ENCODE results near the gene SFXN5.
"Not testable (repeated sequence)": the region's sequence is repeated elsewhere in the genome, so short reads cannot be mapped to it uniquely, and the experiment has no call there.

The SFXN5 gene

DNA sequence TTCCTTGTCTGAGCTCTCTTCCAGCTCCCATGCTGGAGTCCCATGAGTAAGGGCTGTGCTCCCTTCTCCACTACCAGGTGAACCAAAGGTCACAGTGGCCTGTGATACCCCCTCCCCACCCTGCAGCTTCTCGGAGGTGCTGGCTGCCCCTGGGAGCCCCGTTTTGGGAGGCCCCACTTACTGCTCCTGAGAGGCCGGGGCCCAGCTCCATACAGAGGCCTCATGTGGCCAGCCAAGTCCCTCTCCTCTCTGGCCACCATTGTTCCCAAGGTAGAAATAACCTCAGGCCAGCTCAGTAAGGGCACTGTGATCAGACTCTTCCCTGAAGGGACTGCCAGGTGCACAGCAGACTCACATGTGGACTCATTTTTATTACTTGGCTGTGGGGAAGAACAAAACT is 35.3 kb upstream of the SFXN5 start:
- H3K36me3 Mint-ChIP-seq, result no peaks in the 10 kb centered on the region
- no peak overlapping the region for H3K27ac Mint-ChIP-seq
- no peaks in the 10 kb centered on the region for H3K9me3 Mint-ChIP-seq
- no peaks in the 10 kb centered on the region for H3K27me3 Mint-ChIP-seq
- no peak overlapping the region for H3K4me3 Mint-ChIP-seq
- H3K4me1 Mint-ChIP-seq, result peaks cover 18% of the 10 kb centered on the region

DNA sequence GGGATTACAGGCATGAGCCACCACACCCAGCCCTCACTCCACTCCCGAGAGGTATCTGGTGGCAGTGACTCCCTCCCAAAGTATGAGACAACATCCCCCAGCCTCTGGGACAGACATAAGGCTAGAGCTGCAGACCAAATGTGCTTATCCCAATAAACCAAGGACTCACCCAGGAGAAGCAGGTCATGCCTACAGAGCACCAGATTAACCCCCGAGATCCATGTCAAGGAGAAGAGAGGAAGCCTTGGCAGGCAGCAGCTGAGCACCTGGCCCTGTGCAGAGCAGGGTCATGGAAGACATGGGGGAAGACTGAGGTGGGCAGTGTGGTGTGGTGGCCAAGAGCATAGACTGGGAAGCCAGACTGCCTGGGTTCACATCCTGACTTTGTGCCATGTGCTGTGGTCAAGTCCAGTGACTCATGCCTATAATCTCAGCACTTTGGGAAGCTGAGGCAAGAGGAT is 34.0 kb upstream of the SFXN5 start:
- H3K36me3 Mint-ChIP-seq, result no peaks in the 10 kb centered on the region
- peaks cover 5% of the 10 kb centered on the region for H3K4me1 Mint-ChIP-seq
- H3K9me3 Mint-ChIP-seq, result no peaks in the 10 kb centered on the region
- no peak overlapping the region for H3K27ac Mint-ChIP-seq
- no peaks in the 10 kb centered on the region for H3K27me3 Mint-ChIP-seq
- H3K4me3 Mint-ChIP-seq, result no peak overlapping the region

DNA sequence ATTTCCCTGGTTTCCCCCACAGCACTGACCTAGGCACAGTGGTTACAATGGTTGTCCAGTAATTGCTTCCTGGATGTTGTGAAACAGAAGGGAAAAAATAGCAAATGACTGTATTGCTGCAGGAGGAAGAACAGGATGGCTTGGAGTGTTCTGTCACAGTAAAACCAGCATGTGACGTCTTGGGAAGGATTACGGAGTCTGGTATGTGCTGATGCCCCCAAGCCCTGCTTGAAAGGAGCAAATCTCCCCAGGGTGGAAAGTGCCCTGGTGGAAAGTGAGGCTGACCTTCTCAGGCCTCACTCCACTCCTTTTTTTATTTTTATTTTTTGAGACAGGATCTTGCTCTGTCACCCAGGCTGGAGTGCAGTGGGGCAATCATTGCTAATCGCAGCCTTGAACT is 33.4 kb upstream of the SFXN5 start:
- Mint-ChIP-seq H3K36me3 (no peaks in the 10 kb centered on the region), H3K27ac (no peak overlapping the region), H3K4me1 (peaks cover 4% of the 10 kb centered on the region), H3K4me3 (no peak overlapping the region), H3K9me3 (no peaks in the 10 kb centered on the region), H3K27me3 (no peaks in the 10 kb centered on the region)

DNA sequence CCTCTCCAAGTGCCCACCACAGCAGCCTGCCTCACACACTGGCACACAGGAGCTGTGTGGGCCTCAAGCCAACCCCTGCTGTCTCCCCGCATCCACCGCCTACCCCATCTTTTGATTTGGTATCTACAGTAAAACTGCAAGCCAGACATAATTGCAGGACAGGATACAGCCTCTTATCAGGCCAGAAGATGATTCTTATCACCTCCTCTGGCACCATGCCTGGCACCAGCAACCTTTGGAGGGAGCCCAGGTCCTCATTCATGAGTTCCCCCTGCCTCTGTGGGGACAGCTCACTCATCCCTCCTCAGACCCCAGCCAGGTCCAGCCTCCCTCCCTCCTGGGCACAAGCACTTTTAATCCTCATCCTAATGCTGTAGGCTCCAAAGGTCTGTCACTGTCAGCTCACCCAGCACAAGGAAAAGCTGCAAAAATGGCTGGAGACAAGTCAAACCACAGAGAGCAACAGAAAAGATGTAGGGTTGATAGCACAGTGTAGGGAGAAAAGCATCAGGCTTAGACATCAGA is 31.6 kb upstream of the SFXN5 start:
- Mint-ChIP-seq H3K27ac (no peak overlapping the region), H3K4me1 (peaks cover 4% of the 10 kb centered on the region), H3K9me3 (no peaks in the 10 kb centered on the region), H3K27me3 (no peaks in the 10 kb centered on the region), H3K36me3 (no peaks in the 10 kb centered on the region), H3K4me3 (no peak overlapping the region)

DNA sequence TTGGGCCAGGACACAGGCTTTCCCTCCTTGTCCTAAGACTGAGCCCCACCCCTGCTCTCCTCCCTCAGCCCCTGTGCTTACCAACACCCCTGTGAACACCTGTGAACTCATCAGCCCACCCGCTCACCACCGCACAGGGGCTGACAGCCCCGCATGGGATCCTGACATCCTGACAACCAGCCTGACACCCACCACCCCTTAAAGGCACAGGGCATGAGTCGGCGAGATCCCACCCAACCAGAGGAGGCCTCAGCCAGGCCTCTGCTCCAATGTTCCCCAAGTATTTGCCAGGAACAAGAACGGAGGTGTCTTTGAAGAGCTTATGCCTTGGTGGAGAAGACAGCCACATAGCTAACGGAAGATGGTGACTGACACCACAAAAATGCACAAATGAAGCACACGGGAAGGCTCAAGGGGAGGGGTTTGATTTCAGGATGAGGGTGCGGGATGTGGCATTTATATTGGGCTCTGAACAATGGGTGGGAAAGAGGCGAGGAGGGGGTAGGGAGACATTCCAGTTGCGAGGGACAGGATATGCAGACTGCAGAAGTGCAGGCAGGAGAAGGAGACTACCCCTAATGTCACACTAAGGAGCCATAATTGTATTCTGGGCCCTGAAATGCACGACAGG is 30.2 kb upstream of the SFXN5 start:
- H3K4me3 Mint-ChIP-seq, result no peak overlapping the region
- H3K9me3 Mint-ChIP-seq, result no peaks in the 10 kb centered on the region
- H3K27ac Mint-ChIP-seq, result no peak overlapping the region
- H3K27me3 Mint-ChIP-seq, result no peaks in the 10 kb centered on the region
- no peaks in the 10 kb centered on the region for H3K4me1 Mint-ChIP-seq
- no peaks in the 10 kb centered on the region for H3K36me3 Mint-ChIP-seq

DNA sequence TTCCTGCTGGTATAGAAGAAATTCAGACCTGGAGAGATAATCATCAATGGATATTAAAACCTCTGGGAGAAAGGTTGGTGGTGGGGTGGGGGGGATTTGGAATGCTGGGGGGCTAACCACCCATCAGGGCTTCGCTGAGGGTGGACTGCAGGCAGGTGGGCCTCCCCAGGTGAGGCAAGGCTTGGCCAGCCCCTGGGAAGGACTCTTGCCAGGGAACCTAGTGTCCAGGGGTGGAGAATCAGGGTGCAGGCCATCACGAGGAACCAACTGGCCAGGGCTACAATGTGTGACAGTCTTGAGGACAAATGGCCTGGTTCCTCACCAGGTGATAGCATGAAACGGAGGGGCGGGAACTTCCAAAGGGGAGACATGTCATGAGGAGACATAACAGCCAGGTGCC is 29.4 kb upstream of the SFXN5 start:
- H3K27me3 Mint-ChIP-seq, result no peaks in the 10 kb centered on the region
- no peaks in the 10 kb centered on the region for H3K36me3 Mint-ChIP-seq
- H3K4me1 Mint-ChIP-seq, result no peaks in the 10 kb centered on the region
- H3K4me3 Mint-ChIP-seq, result no peak overlapping the region
- no peaks in the 10 kb centered on the region for H3K9me3 Mint-ChIP-seq
- no peak overlapping the region for H3K27ac Mint-ChIP-seq

DNA sequence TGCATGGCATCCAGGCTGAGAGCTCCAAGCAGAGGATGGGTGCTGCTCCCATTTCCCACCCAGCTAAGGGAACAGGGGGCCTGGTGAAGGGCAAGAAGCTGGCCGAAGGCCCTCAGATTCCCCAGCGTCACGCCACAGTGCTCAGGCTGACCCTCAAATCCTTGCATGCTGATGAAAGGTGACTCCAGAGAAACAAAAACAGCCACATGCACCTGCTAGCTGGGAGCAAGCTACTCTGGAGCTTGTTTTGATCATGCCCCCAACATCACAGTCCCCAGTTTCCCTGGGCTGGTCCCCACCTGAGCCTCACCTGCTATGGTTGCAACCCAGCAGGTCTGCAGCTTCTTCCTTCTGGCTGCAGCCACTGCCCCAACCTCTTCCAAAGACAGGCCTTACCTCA is 28.0 kb upstream of the SFXN5 start:
- H3K9me3 Mint-ChIP-seq, result no peaks in the 10 kb centered on the region
- no peak overlapping the region for H3K4me3 Mint-ChIP-seq
- no peak overlapping the region for H3K27ac Mint-ChIP-seq
- no peaks in the 10 kb centered on the region for H3K4me1 Mint-ChIP-seq
- H3K27me3 Mint-ChIP-seq, result no peaks in the 10 kb centered on the region
- no peaks in the 10 kb centered on the region for H3K36me3 Mint-ChIP-seq

DNA sequence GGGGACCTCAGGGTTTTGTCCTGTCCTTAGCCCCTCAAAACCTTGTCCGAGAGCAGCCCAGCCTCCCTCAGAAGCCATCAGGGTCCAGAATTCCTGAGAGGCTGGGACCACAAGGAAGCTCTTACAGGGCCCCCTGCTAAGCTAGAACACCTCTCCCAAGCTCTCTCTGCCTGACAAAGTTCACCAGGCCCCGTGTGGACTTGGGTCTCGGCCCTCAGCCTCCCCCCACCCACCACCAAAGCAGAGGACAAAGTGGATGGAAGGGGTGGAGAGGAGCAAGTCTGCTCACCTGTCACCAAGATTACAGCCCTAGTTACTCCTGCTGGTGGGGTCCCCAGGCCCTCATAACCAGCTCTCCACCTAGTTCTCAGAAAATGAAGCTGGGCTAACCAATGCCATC is 24.4 kb upstream of the SFXN5 start:
- Mint-ChIP-seq H3K36me3 (no peaks in the 10 kb centered on the region), H3K4me3 (no peak overlapping the region), H3K9me3 (no peaks in the 10 kb centered on the region), H3K4me1 (no peaks in the 10 kb centered on the region), H3K27ac (no peak overlapping the region), H3K27me3 (no peaks in the 10 kb centered on the region)

DNA sequence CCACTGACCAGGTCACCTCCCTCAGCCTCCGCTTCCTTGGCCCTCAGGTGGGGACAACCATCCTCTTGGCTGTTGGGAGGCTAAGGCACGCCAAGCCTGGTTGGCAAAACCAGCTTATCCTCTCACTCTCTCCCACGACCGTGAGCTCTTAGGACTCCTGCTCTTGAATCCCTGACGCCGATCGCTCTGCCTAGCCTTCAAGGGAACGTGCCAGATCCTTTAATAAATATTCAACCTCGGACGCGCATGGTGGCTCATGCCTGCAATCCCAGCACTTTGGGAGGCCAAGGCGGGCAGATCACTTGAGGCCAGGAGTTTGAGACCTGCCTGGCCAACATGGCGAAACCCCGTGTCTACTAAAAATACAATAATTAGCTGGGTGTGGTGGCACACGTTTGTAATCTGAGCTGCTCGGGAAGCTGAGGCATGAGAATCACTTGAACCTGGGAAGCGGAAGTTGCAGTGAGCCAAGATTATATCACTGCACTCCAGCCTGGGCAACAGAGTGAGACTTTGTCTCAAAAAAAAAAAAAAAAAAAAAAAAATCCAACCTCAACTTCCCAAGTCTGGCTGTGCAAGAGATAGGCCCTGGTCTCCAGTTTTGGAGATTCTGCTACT is 22.2 kb upstream of the SFXN5 start:
- not testable (repeated sequence) for H3K36me3 Mint-ChIP-seq, H3K4me1 Mint-ChIP-seq, H3K4me3 Mint-ChIP-seq, H3K9me3 Mint-ChIP-seq, H3K27me3 Mint-ChIP-seq, H3K27ac Mint-ChIP-seq

DNA sequence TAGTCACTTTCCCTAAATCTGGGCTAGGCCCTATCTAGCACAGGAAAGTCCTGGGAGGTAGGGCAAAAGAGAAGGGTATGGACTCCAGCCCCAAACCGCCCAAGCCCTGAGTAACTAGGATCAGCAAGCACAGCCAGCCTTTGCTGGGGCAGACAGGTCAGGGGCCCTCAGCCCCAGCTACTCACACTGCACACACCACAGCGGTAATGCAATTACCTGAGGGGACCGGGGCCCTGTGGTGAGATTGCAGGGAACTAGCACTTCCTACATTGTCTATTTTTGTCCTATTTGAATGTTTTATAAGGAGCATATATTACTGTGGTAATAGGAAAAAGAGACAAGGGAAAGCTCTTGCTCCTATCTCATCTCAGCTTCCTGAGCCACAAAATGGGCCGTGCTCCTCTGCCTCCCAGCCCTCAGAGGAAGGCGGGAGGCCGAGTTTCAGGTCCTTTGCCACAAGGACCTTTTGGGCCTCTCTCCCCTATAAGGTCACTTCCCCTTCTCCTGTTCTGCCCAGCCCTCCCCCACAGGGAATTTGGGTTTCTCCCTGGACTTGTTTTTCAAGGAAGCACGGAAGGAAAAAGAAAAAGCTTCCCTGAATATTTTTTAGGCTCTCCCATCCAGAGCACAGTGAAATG is 20.8 kb upstream of the SFXN5 start:
- H3K36me3 Mint-ChIP-seq, result no peaks in the 10 kb centered on the region
- H3K4me1 Mint-ChIP-seq, result no peaks in the 10 kb centered on the region
- no peak overlapping the region for H3K27ac Mint-ChIP-seq
- H3K9me3 Mint-ChIP-seq, result no peaks in the 10 kb centered on the region
- H3K27me3 Mint-ChIP-seq, result no peaks in the 10 kb centered on the region
- H3K4me3 Mint-ChIP-seq, result no peak overlapping the region

DNA sequence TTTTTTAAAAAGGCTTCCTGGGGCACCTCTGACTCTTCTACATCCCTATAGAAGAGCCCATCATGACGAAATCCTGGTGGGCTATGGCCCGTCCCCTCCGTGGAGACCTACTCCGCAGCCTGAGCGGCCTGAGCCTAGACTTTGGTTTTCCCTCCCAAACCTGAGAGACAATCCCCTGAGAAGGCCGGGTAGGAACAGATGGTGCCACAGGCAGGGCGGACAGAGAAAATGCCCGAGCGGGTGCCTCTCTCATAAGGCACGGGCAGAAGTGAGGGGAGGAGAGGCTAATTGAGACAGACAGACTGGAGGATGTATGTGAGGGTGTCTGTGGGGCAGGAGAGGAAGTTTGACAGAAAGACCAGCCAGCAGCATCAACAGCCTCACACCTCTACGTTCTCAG is 20.2 kb upstream of the SFXN5 start:
- no peaks in the 10 kb centered on the region for H3K9me3 Mint-ChIP-seq
- H3K4me3 Mint-ChIP-seq, result no peak overlapping the region

DNA sequence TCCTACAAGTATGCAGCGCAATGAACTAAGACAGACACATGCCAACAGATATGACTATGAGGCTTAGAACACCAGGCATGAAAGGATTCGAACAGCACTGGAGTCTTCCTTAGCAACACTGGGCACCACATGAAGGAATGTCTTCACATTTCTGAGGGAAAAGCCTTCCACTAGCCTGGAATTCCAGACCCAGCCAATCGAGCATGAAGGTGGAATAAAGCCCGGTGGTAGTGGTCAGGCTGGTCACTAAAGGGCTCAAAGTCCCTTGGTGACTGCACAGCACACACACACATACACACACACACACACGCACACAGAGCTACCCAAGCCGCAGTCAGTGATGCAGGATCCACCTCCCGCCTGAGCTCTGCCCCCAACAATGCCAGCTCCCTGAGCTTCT is 19.7 kb upstream of the SFXN5 start:
- no peaks in the 10 kb centered on the region for H3K27me3 Mint-ChIP-seq
- H3K27ac Mint-ChIP-seq, result no peak overlapping the region
- no peak overlapping the region for H3K4me3 Mint-ChIP-seq
- no peaks in the 10 kb centered on the region for H3K4me1 Mint-ChIP-seq
- H3K9me3 Mint-ChIP-seq, result no peaks in the 10 kb centered on the region
- H3K36me3 Mint-ChIP-seq, result no peaks in the 10 kb centered on the region

More for the DNA sequence above, 20.2 kb upstream of the SFXN5 start:
- Mint-ChIP-seq H3K27ac (no peak overlapping the region), H3K36me3 (no peaks in the 10 kb centered on the region), H3K27me3 (no peaks in the 10 kb centered on the region), H3K4me1 (no peaks in the 10 kb centered on the region)

DNA sequence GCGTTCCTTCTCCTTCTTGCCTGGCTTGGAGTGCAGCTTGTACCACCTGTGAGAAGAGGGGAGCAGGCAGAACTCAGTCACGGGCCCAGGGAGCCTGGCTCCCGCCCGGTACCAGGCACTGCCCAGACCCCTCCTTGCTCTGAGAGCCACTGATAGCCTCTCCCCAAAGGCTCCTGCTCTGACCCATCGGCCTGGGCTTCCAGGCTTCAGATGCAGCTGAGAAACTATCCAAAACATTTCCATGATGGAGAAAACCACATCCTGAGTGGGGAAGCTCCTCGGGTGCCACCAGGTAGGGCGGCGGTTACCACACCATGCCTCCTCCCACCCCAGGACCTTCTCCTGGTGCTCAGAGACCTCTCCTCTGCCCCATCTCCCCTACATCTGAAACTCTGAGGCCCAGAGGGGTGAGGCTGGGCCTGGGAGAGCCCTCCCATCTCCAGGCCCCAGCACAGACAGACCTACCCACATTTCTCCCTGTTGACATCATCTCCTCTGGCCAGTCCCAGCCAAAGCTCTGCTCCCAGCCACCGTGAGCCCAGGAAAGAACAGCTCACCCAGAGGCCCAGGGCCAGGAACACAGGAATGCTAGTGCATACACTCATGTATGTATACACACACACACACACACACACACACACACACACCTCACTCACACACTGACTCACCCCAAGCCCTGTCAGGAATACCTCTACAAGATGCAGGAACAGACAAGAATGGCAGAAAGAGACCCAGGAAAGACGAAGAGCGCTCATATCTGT is 17.9 kb upstream of the SFXN5 start:
- Mint-ChIP-seq H3K36me3 (no peaks in the 10 kb centered on the region), H3K4me1 (no peaks in the 10 kb centered on the region), H3K4me3 (no peak overlapping the region), H3K27ac (no peak overlapping the region), H3K27me3 (no peaks in the 10 kb centered on the region), H3K9me3 (no peaks in the 10 kb centered on the region)

DNA sequence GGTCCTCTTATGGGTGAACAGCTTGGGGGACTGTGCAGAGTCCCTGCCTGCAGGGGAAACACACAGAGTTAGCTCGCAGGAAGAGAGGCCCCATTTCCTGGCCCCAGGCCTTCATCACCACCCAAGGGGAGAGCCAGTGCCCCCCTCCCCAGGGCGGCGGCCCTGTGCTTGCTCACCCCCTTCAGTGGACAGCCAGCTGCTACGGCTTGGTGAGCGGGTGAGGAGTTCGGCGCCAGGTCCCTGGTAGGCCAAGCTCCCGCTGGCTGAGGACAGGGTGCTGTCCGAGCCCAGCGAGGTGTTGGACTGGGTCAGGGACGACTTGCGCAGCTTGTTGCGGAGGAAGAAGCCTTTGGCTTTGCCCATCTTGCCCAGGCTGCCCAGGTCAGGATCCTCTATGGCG is 17.2 kb upstream of the SFXN5 start:
- Mint-ChIP-seq H3K27ac (no peak overlapping the region), H3K27me3 (no peaks in the 10 kb centered on the region), H3K4me3 (no peak overlapping the region), H3K36me3 (no peaks in the 10 kb centered on the region), H3K4me1 (no peaks in the 10 kb centered on the region), H3K9me3 (no peaks in the 10 kb centered on the region)

DNA sequence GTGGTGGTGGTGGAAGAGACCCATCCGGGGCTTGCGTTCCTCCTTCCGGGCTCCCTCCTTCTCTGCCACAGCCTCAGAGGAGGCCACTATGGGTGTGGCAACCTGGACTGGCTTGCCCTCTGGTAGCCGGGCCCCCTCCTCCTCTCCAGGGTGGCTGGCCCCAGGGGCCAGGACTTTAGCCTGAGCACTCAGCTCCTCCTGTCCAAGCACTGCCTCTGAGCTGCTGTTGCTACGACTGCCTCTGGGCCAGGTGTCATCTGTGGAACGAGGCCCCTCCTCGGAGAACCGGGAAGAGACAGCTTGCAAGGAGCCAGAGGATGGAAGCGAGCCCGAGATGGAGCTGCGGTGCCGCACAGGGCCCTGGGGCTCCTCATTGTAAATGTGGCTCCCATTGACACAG is 16.7 kb upstream of the SFXN5 start:
- Mint-ChIP-seq H3K36me3 (no peaks in the 10 kb centered on the region), H3K27me3 (no peaks in the 10 kb centered on the region), H3K4me3 (no peak overlapping the region), H3K27ac (no peak overlapping the region), H3K4me1 (no peaks in the 10 kb centered on the region), H3K9me3 (no peaks in the 10 kb centered on the region)

DNA sequence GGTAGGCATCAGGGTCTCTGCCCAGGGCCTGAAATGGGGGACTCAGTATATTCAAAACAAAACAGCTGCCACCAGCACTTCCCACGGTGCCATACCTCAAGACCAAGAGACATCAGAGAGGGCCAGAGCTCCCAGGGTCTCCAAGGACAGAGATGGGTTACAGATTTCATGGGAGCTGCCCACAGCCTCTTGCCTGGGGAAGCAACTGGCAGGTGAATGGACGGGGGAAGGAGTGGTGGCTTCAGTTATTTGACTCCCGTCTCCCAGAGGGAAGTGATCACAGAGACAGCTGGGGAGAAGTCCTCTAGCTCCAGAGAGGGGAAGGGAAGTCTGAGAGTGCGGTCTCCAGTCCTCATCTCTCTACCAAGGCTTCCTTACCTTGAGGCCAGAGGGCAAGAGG is 15.8 kb upstream of the SFXN5 start:
- H3K27ac Mint-ChIP-seq, result no peak overlapping the region
- no peaks in the 10 kb centered on the region for H3K4me1 Mint-ChIP-seq
- no peaks in the 10 kb centered on the region for H3K27me3 Mint-ChIP-seq
- no peaks in the 10 kb centered on the region for H3K36me3 Mint-ChIP-seq
- H3K4me3 Mint-ChIP-seq, result no peak overlapping the region
- no peaks in the 10 kb centered on the region for H3K9me3 Mint-ChIP-seq
